ENCODE measurements around the gene PRRC2C. TPM values are rescaled to one million over a fixed set of nuclear protein-coding genes. Genes with fewer than 3 reads are reported as not detected.
"Not testable (repeated sequence)": the region's sequence is repeated elsewhere in the genome, so short reads cannot be mapped to it uniquely, and the experiment has no call there.

The PRRC2C gene
- total RNA-seq, 2 experiments from 2014 or later, result 191 to 205 TPM

- Mint-ChIP-seq H3K9me3 (no peaks in the 10 kb centered on the region), H3K4me3 (no peak overlapping the region), H3K27me3 (no peaks in the 10 kb centered on the region), H3K4me1 (ENCODE audit: low read depth) (peaks cover 15% of the 10 kb centered on the region), H3K27ac (no peak overlapping the region), H3K36me3 (peaks cover 60% of the 10 kb centered on the region)
- CTCF ChIA-PET, result no interaction called here
- DNase-seq, result no peak
- intact Hi-C loops (cut with micrococcal nuclease), result loop anchor here (5.0 kb wide), 1 partner anchor 83 kb away; no protein-coding TSS in a partner anchor
- POLR2A ChIA-PET, result interaction anchor here (0.6 kb wide), 1 partner anchor 73 kb away, joined by 3 read pairs; no protein-coding TSS in a partner anchor
Observed at GRCh38 chr1:171590022-171590421, 104.7 kb downstream of the PRRC2C start.

- H3K27me3 Mint-ChIP-seq, result no peaks in the 10 kb centered on the region
- no peak overlapping the region for H3K27ac Mint-ChIP-seq
- H3K9me3 Mint-ChIP-seq, result peaks cover 3% of the 10 kb centered on the region
- peaks cover 34% of the 10 kb centered on the region for H3K36me3 Mint-ChIP-seq
- no peak overlapping the region for H3K4me3 Mint-ChIP-seq
- POLR2A ChIA-PET, result no interaction called here
- DNase-seq, result no peak
- intact Hi-C loops (cut with micrococcal nuclease), result no loop called here
- H3K4me1 Mint-ChIP-seq (ENCODE audit: low read depth), result no peaks in the 10 kb centered on the region
- CTCF ChIA-PET, result interaction anchor here (0.8 to 1.4 kb wide), 2 partner anchors 8 to 110 kb away, joined by 3 to 5 read pairs; partner anchors contain the start of gene PRRC2C
Observed at GRCh38 chr1:171595324-171595723, 110.0 kb downstream of the PRRC2C start.

GRCh38 chr1:171596119-171596518 lies 110.8 kb downstream of the PRRC2C start:
- ChIA-PET CTCF (no interaction called here), POLR2A (no interaction called here)
- Mint-ChIP-seq H3K9me3 (peaks cover 3% of the 10 kb centered on the region), H3K4me3 (no peak overlapping the region), H3K27me3 (no peaks in the 10 kb centered on the region), H3K27ac (no peak overlapping the region), H3K36me3 (peaks cover 26% of the 10 kb centered on the region), H3K4me1 (ENCODE audit: low read depth) (no peaks in the 10 kb centered on the region)
- intact Hi-C loops (cut with micrococcal nuclease), result no loop called here
- no peak for DNase-seq

GRCh38 chr1:171596705-171597104 lies 111.4 kb downstream of the PRRC2C start:
- intact Hi-C loops (cut with micrococcal nuclease), result no loop called here
- H3K4me1 Mint-ChIP-seq (ENCODE audit: low read depth), result no peaks in the 10 kb centered on the region
- peaks cover 3% of the 10 kb centered on the region for H3K9me3 Mint-ChIP-seq
- no peak overlapping the region for H3K27ac Mint-ChIP-seq
- H3K27me3 Mint-ChIP-seq, result no peaks in the 10 kb centered on the region
- no peak overlapping the region for H3K4me3 Mint-ChIP-seq
- peaks cover 20% of the 10 kb centered on the region for H3K36me3 Mint-ChIP-seq
- ChIA-PET POLR2A (interaction anchor here (1.4 kb wide), 1 partner anchor 112 kb away, joined by 7 read pairs; the partner anchor contains the start of gene PRRC2C), CTCF (interaction anchor here (0.8 kb wide), 1 partner anchor 48 kb away, joined by 3 read pairs; no protein-coding TSS in a partner anchor)
- no peak for DNase-seq

GRCh38 chr1:171597203-171597602 lies 111.9 kb downstream of the PRRC2C start:
- ChIA-PET CTCF (interaction anchor here (0.8 kb wide), 1 partner anchor 47 kb away, joined by 3 read pairs; no protein-coding TSS in a partner anchor), POLR2A (interaction anchor here (1.4 kb wide), 1 partner anchor 112 kb away, joined by 7 read pairs; the partner anchor contains the start of gene PRRC2C)
- intact Hi-C loops (cut with micrococcal nuclease), result no loop called here
- H3K27ac Mint-ChIP-seq, result no peak overlapping the region
- no peak overlapping the region for H3K4me3 Mint-ChIP-seq
- H3K4me1 Mint-ChIP-seq (ENCODE audit: low read depth), result no peaks in the 10 kb centered on the region
- H3K36me3 Mint-ChIP-seq, result peaks cover 15% of the 10 kb centered on the region
- no peaks in the 10 kb centered on the region for H3K27me3 Mint-ChIP-seq
- peaks cover 3% of the 10 kb centered on the region for H3K9me3 Mint-ChIP-seq
- DNase-seq, result no peak

- H3K4me3 Mint-ChIP-seq; H3K36me3 Mint-ChIP-seq; H3K4me1 Mint-ChIP-seq (ENCODE audit: low read depth); H3K9me3 Mint-ChIP-seq; H3K27me3 Mint-ChIP-seq; H3K27ac Mint-ChIP-seq; DNase-seq; POLR2A ChIA-PET; CTCF ChIA-PET; intact Hi-C loops (cut with micrococcal nuclease): not testable (repeated sequence)
Observed at GRCh38 chr1:171600310-171600709, 115.0 kb downstream of the PRRC2C start.

- POLR2A ChIA-PET, result no interaction called here
- Mint-ChIP-seq H3K4me3 (no peak overlapping the region), H3K9me3 (peaks cover 3% of the 10 kb centered on the region), H3K27me3 (no peaks in the 10 kb centered on the region), H3K27ac (no peak overlapping the region), H3K4me1 (ENCODE audit: low read depth) (no peaks in the 10 kb centered on the region), H3K36me3 (peaks cover 2% of the 10 kb centered on the region)
- CTCF ChIA-PET, result no interaction called here
- DNase-seq, result no peak
- intact Hi-C loops (cut with micrococcal nuclease), result no loop called here
Observed at GRCh38 chr1:171600862-171601261, 115.5 kb downstream of the PRRC2C start.

- CTCF ChIA-PET; H3K27me3 Mint-ChIP-seq; H3K9me3 Mint-ChIP-seq; H3K4me1 Mint-ChIP-seq (ENCODE audit: low read depth); H3K4me3 Mint-ChIP-seq; H3K36me3 Mint-ChIP-seq; H3K27ac Mint-ChIP-seq; intact Hi-C loops (cut with micrococcal nuclease); POLR2A ChIA-PET; DNase-seq: not testable (repeated sequence)
Observed at GRCh38 chr1:171603042-171603441, 117.7 kb downstream of the PRRC2C start.

- H3K27me3 Mint-ChIP-seq, result no peaks in the 10 kb centered on the region
- no peaks in the 10 kb centered on the region for H3K4me1 Mint-ChIP-seq (ENCODE audit: low read depth)
- no peaks in the 10 kb centered on the region for H3K9me3 Mint-ChIP-seq
- DNase-seq, result no peak
- ChIA-PET POLR2A (no interaction called here), CTCF (no interaction called here)
- H3K27ac Mint-ChIP-seq, result no peak overlapping the region
- no peak overlapping the region for H3K4me3 Mint-ChIP-seq
- H3K36me3 Mint-ChIP-seq, result no peaks in the 10 kb centered on the region
- intact Hi-C loops (cut with micrococcal nuclease), result no loop called here
Observed at GRCh38 chr1:171606402-171606941, 121.1 kb downstream of the PRRC2C start.

- no peaks in the 10 kb centered on the region for H3K27me3 Mint-ChIP-seq
- no peaks in the 10 kb centered on the region for H3K9me3 Mint-ChIP-seq
- intact Hi-C loops (cut with micrococcal nuclease), result no loop called here
- CTCF ChIA-PET, result no interaction called here
- H3K36me3 Mint-ChIP-seq, result no peaks in the 10 kb centered on the region
- DNase-seq, result no peak
- no peaks in the 10 kb centered on the region for H3K4me1 Mint-ChIP-seq (ENCODE audit: low read depth)
- H3K27ac Mint-ChIP-seq, result no peak overlapping the region
- POLR2A ChIA-PET, result no interaction called here
- H3K4me3 Mint-ChIP-seq, result no peak overlapping the region
Observed at GRCh38 chr1:171610385-171610784, 125.1 kb downstream of the PRRC2C start.

GRCh38 chr1:171611306-171611705 lies 126.0 kb downstream of the PRRC2C start:
- Mint-ChIP-seq H3K36me3 (no peaks in the 10 kb centered on the region), H3K4me3 (no peak overlapping the region), H3K27ac (no peak overlapping the region), H3K27me3 (no peaks in the 10 kb centered on the region), H3K9me3 (no peaks in the 10 kb centered on the region), H3K4me1 (ENCODE audit: low read depth) (no peaks in the 10 kb centered on the region)
- ChIA-PET CTCF (no interaction called here), POLR2A (no interaction called here)
- intact Hi-C loops (cut with micrococcal nuclease), result no loop called here
- DNase-seq, result no peak

GRCh38 chr1:171613282-171613681 lies 128.0 kb downstream of the PRRC2C start:
- Mint-ChIP-seq H3K27ac (no peak overlapping the region), H3K36me3 (no peaks in the 10 kb centered on the region), H3K27me3 (no peaks in the 10 kb centered on the region), H3K9me3 (no peaks in the 10 kb centered on the region), H3K4me3 (no peak overlapping the region), H3K4me1 (ENCODE audit: low read depth) (no peaks in the 10 kb centered on the region)
- POLR2A ChIA-PET, result no interaction called here
- intact Hi-C loops (cut with micrococcal nuclease), result no loop called here
- CTCF ChIA-PET, result no interaction called here
- DNase-seq, result no peak

- H3K9me3 Mint-ChIP-seq; POLR2A ChIA-PET; H3K27me3 Mint-ChIP-seq; CTCF ChIA-PET; intact Hi-C loops (cut with micrococcal nuclease); H3K27ac Mint-ChIP-seq; H3K36me3 Mint-ChIP-seq; DNase-seq; H3K4me3 Mint-ChIP-seq; H3K4me1 Mint-ChIP-seq (ENCODE audit: low read depth): not testable (repeated sequence)
Observed at GRCh38 chr1:171615122-171615906, 130.0 kb downstream of the PRRC2C start.
